Stimulated activated CD4-positive, alpha-beta T cell treated with anti-CD3 and anti-CD28 coated beads, Interleukin-4, amount 100 ng/mL, for 48 hours (primary cell): ENCODE data around the gene BPIFB6.

Source experiments
- DNase-seq, 2 donors: peaks; one replicate each; pipeline ENCODE4 v3.0.0-alpha.2; 2020; ENCODE audit warnings: low read depth in 2 of 2

BPIFB6 gene

DNA sequence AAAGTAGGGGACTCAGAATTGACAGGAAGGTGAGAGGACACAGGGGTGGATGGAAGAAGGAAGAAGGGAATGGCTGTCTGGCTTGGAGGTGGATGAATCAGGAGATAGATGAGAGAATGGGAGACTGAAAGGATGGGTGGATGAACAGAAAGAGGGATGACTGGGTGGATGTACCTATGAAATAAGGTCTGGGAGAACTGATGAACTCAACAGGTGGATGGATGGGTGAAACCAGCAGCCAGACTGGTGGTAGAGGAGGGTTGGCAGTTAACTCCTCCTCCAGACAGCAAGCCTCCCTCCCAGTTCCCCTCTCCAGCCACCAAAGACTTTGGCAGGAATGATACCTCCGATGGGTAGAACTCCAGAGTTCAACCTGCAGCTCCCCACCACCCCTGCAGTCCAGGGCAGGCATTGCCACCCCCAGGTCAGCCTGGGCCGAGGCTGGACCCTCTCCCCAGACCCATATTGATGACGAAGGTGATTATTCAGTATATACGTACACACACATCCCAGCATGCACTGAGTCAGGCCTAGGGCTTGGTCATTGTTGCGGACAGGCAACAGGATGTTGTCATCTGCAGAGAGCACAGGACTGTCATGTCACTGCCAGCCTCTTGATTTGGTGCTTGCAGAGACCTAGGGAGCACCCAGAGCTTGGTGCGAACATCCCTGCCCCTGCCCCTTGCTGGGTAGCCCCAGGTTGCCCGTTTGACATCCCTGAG, 29.2 kb upstream of the BPIFB6 start:
- DNase-seq, result no peak

DNA sequence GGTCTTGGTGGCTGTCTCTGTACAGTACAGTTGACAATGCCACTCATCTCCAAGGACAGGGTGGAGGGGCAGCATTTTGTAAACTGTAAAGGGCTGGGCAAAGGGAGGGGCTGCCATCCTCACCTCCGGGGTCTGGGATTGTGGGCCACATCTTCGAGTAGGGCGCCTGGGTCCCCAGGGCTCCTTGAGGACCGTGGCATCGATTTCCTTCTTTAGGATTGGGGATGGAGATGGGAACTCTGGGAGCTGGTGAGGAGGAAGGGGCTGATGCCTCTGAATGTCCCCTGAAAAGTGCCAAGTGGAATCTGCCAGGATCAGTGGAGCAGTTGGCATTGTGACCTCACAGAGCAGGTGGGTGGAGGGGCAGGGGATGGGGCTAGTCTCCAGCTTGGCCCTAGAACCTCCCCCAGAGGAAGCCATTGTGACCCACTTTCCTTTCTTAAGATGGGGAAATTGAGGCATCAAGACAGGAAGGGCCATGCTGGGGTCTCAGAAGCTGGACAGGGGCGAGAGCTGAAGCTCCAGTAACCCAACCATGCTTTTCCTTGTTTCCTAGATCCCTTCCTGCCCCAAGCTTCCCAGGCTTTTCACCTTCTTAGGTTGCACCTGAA, 27.2 kb upstream of the BPIFB6 start, which contains the start of gene SUN5:
Gene SUN5 (minus strand): TSS at position 293 of the 611 bp plus-strand sequence. CDS start 93 bp downstream, at position 200.
- no peak for DNase-seq

DNA sequence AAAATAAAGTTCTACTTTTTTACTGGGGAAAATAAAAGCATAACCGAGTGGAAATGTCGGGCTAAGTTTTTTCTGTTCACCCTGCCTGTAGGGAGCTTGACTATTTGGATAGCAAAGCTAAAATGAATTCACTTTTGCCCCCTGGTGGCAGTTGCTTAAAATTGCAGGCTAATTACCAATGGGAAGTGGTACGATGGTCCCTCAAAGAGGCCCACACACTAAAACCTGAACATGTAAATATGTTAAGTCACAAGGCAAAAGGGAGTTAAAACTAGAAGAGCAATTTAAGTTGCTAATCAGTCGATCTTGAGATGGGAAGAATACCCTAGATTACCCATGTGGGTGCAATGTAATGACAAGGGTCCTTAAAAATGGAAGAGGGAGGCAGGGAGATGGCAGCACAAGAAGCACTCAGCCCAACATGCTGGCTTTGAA, 26.3 kb upstream of the BPIFB6 start:
- DNase-seq, result peak in 1 of 2 donors; percentile 15

DNA sequence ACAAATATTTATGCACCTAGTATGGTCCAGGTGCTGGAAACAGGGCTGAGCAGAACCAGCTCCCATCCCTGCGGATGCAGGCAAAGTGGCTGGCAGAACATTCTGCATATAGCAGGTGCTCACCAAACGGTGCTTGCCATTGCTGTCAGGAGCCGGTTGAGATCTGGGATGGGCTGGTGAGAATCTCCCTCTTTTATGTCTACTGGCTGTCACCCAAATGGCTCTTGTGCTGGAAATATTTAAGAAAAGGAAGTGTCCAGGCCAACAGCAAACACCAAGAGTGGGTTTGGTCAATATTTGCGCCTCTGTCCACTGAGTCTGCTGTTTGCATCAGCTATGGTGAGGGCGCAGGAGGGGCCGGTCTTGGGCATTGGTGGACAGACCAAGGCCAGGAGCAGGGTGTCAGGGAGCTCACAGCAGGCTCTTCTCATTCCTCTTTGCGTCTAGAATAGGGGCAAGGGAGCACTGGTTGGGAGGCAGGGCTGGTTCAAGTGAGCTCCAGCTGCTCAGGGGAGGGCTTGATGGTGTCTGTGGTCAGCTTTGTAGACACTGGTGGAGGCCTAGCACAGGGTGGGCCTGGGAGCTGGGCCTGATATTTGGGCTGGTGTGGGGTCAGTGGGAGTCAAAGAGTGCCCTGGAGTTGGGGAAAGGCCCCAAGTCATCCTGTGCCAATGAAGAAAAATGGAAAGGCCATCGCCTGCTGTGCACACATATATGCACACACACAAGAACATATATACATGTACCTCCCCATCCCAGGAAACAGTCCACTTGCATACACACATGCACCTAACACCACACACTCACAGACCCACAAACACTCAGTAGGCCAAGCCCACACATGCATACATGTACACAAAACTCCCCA, 25.3 kb upstream of the BPIFB6 start:
- no peak for DNase-seq

DNA sequence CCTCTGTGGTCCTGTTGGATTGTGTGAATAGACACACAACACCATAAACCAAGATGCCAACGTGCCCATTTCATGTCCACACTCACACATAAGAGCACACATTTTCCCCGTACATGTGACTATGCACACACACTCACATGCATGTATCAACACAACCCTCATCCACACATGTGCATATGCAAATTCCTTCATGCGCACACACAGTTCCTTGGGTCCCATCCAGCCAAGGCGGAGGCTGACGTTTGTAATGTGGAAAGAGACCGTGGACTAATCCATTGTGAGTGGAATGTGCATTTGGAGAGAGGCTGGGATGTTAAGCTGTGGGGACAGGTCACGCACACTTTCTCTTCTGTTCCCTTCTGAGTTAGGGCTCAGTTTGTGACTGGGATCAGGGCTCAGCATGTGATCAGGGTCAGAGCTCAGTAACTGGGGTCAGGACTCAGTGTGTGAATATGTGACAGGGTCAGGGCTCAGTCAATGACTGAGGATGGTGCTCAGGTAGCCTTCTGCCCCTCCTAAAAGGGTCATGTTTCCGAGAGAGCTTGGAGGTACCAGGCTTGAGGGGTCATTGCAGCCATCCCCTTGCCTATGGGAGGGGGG, 24.6 kb upstream of the BPIFB6 start:
- DNase-seq, result no peak

DNA sequence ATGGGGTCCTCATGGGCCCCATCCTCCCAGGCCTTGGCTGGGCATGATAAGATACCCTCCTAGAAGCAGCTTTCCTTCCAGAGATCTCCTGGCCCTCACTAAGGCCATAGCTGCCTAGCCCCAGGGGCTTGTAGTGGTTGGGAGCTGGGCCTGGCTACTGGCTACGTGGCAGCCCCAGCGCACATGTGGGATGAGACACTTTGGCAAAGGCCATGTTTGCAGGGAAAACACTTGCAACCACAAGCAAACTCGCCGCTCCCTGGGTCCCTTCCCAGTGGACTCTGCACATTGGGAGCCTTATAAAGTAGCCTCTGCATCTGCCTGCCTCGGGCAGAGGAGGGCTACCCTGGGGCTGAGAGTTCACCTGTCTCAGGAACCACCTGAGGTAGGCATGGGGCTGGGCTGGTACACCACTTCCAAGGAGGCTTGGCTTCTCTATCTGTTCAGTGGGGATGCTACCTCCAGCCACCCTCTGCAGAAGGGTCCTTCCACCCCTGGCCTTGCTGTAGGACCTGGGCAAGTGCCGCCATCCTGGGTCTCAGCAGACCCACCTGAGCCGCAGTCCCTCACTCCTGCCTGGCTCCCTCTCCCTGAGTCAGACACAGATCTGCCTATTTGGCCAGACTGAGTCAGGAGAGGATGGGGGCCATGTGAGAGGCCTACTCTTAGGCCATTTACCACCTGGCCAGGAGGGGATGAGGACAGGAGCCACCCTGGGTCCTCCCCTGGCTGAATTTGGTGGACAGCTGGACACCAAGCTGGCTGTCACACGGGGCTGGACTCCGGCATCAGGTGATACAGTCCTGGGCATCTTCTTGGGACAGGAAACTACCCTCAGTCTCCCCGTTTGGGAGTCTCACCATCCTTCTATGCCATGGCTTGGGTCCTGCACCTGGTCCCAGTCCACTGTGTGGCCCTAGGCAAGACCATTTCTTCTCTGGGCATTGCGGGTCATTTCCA, 23.8 kb upstream of the BPIFB6 start, which contains the start of gene BPIFB2:
Gene BPIFB2 (plus strand): TSS at position 329 of the 960 bp plus-strand sequence. CDS start 871 bp downstream, outside the sequence.
- no peak for DNase-seq

DNA sequence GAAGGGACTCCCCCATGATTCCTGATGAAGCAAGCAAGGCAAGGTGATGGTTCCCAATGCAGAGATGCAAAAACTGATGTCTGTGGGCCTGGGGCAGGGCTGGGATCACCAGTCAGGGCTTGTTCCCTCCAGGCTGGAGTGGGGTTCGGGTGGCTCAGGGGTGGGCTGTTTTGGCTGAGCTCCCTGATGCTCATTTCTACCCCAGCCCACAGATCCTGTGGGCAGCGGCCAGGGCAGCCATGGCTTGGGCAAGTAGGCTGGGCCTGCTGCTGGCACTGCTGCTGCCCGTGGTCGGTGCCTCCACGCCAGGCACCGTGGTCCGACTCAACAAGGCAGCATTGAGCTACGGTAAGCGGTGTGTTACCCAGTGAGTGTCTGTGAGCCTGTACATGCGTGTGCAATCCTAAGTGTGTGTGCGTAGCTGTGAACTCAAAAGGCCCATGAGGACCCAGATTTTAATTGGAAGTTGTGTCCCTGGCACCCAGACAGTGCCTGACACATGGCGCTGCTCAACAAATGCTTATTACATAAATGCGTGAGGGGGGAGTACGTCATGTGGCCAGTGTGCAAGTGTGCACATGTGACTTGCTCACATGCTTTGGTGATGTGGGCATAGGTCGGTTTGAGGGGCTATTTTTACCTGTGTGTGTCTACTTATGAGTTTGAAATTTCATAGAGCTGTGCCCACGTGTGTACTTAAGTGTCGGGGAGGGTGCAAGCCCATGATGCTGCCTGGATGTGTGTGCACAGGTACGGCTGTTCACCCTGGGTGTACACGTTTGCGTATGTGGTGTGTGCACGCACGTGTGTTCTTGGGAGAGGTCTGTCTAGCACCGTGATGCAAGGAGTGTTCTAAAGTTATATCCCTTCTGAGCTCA, 22.9 kb upstream of the BPIFB6 start:
- no peak for DNase-seq

DNA sequence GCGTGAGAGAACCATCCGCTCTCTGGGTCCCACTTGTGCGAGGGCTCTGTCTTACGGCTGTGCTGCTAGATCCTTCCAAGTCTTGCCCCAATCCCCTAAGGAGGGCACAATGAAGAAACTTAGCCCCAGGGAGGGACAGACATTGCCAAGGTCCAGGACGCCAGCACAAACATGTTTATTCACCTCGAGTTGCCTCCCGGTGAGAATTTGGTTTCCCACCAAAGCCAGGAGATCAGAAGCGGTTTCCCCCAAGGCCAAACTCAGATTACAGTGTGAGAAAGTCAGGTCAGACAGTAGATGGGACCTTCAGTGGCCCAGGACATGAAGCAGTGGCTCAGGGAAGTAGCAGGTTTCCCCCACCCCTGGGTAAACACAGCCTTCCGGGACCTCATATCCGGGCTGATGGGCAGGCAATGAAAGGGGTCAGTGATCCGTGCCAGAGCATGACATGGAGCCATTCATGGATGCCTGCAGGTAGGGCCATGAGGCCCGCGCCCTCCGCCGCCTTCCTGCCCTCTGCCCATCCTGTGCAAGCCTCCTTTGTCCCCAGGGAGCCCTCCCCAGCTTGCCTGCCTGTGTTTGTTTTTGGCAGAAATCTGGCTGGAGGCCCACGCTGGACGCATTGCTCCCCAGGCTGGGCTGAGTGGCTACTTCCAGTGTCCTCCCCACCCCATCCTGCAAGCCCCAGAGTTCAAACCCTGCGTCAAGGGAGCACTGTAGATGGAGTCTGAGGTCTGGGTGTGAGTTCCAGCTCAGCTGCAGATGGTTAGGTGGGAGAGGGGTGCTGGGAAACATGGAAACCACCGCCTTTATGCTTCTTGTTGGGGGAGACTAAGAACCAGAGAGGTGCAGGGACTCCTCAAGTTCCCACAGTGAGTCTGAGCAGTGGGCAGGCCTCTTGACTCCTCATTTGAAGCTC, 22.0 kb upstream of the BPIFB6 start:
- no peak for DNase-seq

DNA sequence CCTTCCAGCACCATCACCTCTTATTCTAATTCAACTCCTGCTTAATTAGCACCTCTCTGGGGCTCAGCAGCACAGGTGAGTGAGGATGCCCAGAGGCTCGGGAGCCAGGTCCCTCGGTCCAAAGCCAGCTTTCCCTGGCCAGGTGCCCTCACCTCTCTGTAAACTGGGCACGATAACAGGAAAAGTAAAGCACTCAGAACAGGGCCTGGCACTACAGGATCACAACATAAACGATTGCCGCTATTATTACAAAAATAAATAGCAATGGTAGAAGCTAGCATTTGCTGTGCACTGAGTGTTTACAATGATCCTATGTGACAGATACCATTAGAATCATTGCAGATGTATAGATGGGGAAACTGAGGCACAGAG, 21.3 kb upstream of the BPIFB6 start:
- DNase-seq, result no peak

DNA sequence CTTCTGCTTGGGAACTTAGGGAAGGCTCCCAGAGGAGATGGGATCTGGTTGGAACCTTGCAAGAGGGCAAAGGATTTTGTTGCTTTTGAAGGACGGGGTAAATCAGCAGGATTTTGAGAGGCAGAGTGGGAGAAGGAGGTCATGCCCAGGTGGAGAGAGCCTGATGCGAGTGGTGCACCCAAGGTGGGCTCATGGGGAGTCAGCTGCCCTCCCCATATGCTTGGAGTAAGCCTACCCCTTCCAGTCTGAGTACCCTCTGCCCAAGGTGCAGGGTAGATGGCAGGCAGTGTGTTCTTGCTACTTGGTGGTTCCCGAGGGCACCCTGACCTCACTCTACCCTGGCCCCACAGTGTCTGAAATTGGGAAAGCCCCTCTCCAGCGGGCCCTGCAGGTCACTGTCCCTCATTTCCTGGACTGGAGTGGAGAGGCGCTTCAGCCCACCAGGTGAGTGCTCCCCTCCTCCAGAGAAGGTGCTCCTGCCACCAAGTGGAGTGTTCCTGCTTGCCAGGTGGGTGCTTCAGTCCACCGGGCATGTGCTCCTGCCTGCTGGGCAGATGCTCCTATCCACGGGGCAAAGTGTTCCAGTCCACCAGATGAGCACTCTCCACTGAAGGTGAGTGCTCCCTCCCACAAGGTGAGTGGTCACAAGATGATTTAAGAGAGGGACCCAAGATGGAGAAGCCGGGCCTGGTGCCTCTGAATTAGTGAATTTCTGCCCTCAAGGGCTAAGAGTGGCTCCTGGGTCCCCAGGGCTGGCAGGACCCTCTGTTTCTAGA, 20.6 kb upstream of the BPIFB6 start:
- DNase-seq, result no peak

DNA sequence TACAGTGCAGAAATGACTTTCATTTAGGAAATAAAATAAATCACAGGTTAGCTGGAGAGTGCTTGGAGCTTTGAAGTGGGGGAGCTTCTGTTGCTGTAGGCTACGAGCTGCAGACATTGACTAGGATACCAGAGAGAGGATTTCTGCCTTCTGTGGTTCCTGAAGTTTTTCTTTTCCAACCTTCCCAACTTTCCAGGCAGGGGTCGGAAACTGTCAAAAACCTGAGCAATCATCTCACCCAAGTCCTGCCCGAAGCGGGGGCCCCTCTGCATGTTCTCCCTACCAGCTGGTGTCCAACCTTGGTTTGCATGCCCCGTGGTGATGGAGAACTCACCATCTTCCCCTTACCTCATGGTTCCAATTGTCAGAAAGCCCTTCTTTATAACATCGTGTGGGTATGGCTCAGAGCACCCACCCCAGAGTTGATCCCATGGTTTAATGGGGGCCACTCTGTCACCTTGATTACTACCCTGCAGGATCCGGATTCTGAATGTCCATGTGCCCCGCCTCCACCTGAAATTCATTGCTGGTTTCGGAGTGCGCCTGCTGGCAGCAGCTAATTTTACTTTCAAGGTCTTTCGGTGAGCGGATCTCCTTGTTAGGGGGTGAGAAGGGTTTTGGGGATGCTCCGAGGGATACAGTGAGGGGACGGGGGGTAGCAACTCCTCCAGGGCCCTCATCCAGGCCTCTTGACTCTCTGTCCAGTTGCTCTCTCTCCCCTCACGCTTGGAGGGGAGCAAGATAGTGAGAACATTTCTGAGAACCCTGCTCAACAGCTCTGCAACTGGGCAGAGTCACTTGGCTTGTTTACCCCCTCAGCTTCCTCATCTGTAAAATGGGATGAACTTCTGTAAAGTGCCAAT, 18.9 kb upstream of the BPIFB6 start:
- no peak for DNase-seq

DNA sequence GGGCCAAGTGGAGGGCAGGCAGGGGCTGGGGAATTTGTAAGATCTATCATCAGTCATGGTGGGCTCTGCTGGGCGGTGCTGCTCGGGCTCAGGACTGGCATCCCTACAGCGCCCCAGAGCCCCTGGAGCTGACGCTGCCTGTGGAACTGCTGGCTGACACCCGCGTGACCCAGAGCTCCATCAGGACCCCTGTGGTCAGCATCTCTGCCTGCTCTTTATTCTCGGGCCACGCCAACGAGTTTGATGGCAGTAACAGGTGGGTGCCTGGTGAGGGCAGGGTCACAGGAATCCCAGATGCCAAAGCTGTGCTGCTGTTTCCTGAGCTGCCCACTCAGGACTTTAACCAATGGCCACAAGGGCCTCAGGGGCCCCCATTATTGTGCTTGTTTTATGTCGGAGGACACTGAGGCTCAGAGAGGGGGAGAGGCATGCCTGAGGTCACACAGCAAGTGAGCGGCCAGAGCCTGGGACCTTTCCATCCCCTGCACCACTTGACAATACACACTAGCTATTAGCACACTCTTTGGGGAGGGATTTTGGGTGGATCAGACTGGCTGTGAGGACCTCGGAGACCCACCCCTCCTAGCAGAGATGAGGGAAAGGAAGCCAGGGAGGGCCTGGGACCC, 17.6 kb upstream of the BPIFB6 start:
- DNase-seq, result no peak

DNA sequence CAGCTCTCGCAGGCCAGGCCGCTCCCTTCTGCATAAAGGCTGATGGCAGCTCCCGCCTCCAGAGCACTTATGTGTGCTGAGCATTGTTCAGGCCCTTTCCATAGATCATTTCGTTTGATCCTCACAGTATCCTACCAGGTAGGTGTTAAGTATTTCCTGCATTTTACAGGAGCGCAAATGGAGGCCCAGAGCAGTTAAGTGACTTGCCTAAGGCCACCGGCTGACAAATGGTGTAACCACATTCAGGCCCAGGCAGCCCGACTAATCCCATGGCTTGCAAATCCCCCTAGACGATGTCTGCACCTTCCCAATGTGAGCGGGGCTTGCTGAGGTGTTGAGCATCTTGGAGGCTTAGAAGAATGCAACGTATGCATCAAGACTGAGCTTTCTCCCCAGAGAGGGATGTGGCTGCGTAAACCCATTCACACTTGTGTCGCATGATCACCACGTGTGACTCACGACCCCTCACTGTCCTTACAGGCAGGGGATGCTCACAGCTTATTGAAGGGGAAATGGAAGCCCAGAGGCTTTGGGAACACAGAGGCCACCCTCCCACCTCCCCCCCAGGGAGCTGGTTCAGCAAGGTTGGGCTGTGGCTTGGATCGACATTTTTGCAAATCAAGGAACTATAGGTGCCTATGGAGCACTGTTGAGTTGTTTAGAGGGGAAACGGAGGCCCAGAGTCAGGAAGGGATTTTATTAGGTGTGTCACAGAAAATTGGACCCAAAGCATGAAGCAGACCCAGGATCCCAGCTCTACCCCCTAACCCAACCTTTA, 16.9 kb upstream of the BPIFB6 start:
- DNase-seq, result no peak

DNA sequence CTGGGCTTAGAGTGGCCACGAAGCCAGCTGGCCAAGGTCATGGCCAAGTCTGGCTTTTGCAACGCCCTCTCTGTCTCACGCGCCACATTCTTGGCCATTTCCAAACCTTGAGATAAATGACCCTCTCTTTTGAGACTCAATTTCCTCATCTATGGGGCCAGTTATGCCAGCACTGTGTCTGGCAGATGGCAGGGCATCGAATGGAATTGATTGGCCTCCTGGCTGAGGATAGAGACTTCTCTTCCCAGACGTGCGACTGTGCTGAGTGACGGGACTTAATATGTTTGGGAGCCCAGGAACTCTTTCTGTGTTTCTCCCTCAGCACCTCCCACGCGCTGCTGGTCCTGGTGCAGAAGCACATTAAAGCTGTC, 16.3 kb upstream of the BPIFB6 start:
- no peak for DNase-seq

DNA sequence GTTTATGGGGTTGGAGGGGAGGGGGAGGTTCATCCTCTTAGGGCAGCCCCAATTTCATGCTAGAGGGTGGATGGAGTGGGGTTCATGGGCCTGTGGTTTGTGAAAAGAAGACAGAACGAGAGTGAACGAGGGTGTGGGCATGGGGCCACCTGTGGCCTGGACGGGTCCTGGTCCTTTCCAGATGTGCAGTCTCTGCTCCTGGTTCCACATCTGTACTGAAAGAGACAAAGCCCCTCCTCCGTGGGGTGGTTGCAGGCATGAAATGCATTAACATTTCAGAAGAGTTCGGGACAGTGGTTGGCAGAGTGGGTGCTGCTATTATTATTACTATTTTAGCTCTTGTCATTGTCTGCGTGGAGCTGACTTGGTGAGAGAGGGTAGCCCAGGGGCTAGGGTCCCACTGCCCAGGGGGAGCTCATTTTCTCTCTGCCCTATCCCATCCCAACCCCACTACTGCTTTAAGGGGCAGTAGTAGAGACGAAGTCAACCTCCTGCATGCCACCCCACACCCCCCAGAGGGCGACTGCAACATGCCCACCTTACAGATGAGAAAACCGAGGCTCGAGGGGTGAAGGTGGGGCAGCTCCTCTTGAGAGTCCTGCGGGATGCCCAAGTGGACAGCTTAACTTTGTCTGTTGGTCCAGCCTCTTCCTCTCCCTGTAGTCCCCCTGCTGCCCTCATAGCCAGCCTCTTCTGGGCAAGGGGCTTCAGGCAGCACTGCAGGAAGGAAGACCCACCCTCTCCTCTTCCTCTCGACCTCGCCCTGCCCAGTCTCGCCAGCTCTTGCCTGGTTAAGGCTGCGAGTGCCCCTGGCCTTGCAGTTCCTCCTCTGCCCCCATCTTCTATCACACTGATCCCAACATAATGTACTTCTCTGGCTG, 15.5 kb upstream of the BPIFB6 start:
- no peak for DNase-seq
